Stomach (tissue), 9 donors: ENCODE data around the gene FKBP14. TPM values are rescaled to one million over a fixed set of nuclear protein-coding genes. Genes with fewer than 3 reads are reported as not detected.
"Not testable (repeated sequence)": the region's sequence is repeated elsewhere in the genome, so short reads cannot be mapped to it uniquely, and the experiment has no call there.

Experiments
- DNase-seq, 2 donors: peaks; one replicate each; pipeline versions ENCODE4 v3.0.0 to v3.0.0-alpha.2; 2013 to 2019
- H3K27ac ChIP-seq, 5 donors: fragments of 200-600 bp in 4 of 5; sonication (generic) in 4 of 5; one replicate each; pipeline ENCODE4 v1.5.1; 2013 to 2019; ENCODE audit warnings: mild to moderate bottlenecking in 1 of 5, moderate library complexity in 1 of 5
- H3K27me3 ChIP-seq, 3 donors: fragments of 200-600 bp; sonication (generic); one replicate each; pipeline ENCODE4 v1.5.1; 2017 to 2019; ENCODE audit warnings: mixed run types in 1 of 3
- H3K36me3 ChIP-seq, 4 donors: fragments of 200-600 bp; sonication (generic); 1 replicate in 3 of 4; 2 replicates in 1 of 4; pipeline ENCODE4 v1.5.1; 2016 to 2019
- H3K4me1 ChIP-seq, 4 donors: fragments of 200-600 bp; sonication (generic); one replicate each; pipeline ENCODE4 v1.5.1; 2016 to 2019
- H3K4me3 ChIP-seq, 4 donors: fragments of 200-600 bp; sonication (generic) in 3 of 4; one replicate each; pipeline ENCODE4 v1.5.1; 2016 to 2019; ENCODE audit warnings: mild to moderate bottlenecking in 1 of 4
- H3K9me3 ChIP-seq, 4 donors: fragments of 200-600 bp; sonication (generic); one replicate each; pipeline ENCODE4 v1.5.1; 2016 to 2019
- CTCF ChIP-seq, 7 experiments: fragments of 450-650 bp in 4 of 7; fragments of 200-600 bp in 3 of 7; sonication (generic) in 3 of 7; IDR thresholded peaks; one replicate each; pipeline ENCODE4 v1.5.1; 2016 to 2019; ENCODE audit warnings: antibody characterized with exemption in 7 of 7, control low read depth in 2 of 7, mild to moderate bottlenecking in 1 of 7
- EP300 ChIP-seq: sonication (generic); formaldehyde crosslinking; IDR thresholded peaks from one replicate; pipeline ENCODE4 v1.6.1; 2017; ENCODE audit warnings: antibody characterized with exemption
- POLR2A ChIP-seq, 4 donors: fragments of 450-650 bp; IDR thresholded peaks; one replicate each; pipeline ENCODE4 v1.6.1; 2016; ENCODE audit warnings: antibody characterized with exemption in 4 of 4, control low read depth in 2 of 4, mild to moderate bottlenecking in 1 of 4, moderate library complexity in 1 of 4
- POLR2AphosphoS5 ChIP-seq, 3 donors: sonication (generic); formaldehyde crosslinking; IDR thresholded peaks; one replicate each; pipeline ENCODE4 v1.6.1; 2016; ENCODE audit warnings: antibody characterized with exemption in 3 of 3
- WGBS, 5 donors: extraction: QIAGEN DNeasy Blood & Tissue Kit in 3 of 5; methylation state at CpG; one replicate each; pipeline versions ENCODE4 v1.1.5 to v1.1.7; 2013 to 2018; 5-methylcytosine and 5-hydroxymethylcytosine counted together
- intact Hi-C: fragments of 100-400 bp; cut with DNase I; formaldehyde crosslinking; loops from one replicate; pipeline ENCODE4 v1.15.1; 2023; ENCODE audit warnings: low total_unique reads
- polyA plus RNA-seq, 3 donors: library from polyadenylated mRNA; stranded (reverse); fragments of 200-250 nt; gene quantifications; one replicate each; pipeline ENCODE4 v1.2.3, GENCODE V29; 2013
- total RNA-seq, 5 donors: library from RNA; depleted of rRNA; stranded (reverse); fragments of >200 nt; gene quantifications; one replicate each; pipeline versions ENCODE4 v1.1.0 to v1.2.3, GENCODE V29; 2014 to 2016
- donor health status: healthy with polysubstance abuse.
- donor health status: Bipolar disorder and iron deficiency.
- donor health status: healthy.

FKBP14 gene
- total and polyA plus RNA-seq, 8 donors, result 0.29 to 45.2 (median 5.9) TPM

GRCh38 chr7:29965030-29965429, 61.5 kb downstream of the FKBP14 start:
- intact Hi-C loops, result no loop called here
- H3K27me3 ChIP-seq, result no peaks in the 10 kb centered on the region
- H3K4me3 ChIP-seq, result no peak overlapping the region
- no peak for DNase-seq
- H3K9me3 ChIP-seq, result no peaks in the 10 kb centered on the region
- H3K36me3 ChIP-seq, result peaks cover 0 to 18% (median 11%) of the 10 kb centered on the region in 4 donors
- no peak for TF ChIP-seq POLR2AphosphoS5 (IDR thresholded peaks at IDR 0.05)
- no peak for TF ChIP-seq POLR2A (IDR thresholded peaks at IDR 0.05)
- TF ChIP-seq CTCF (IDR thresholded peaks at IDR 0.05), result no peak
- no peak for TF ChIP-seq EP300
- WGBS, 5 donors, result 71 to 77% (median 74%) methylated on average over 3 of the region's 3 CpGs
- no peak overlapping the region for H3K27ac ChIP-seq
- peaks cover 0 to 30% (median 10%) of the 10 kb centered on the region in 4 donors for H3K4me1 ChIP-seq

- H3K9me3 ChIP-seq, result no peaks in the 10 kb centered on the region
- no peaks in the 10 kb centered on the region for H3K27me3 ChIP-seq
- intact Hi-C loops, result no loop called here
- peaks cover 0 to 15% (median 7%) of the 10 kb centered on the region in 4 donors for H3K4me1 ChIP-seq
- TF ChIP-seq POLR2A (IDR thresholded peaks at IDR 0.05) (no peak), POLR2AphosphoS5 (IDR thresholded peaks at IDR 0.05) (no peak), EP300 (no peak), CTCF (IDR thresholded peaks at IDR 0.05) (no peak)
- no peak for DNase-seq
- no peak overlapping the region for H3K4me3 ChIP-seq
- no peak overlapping the region for H3K27ac ChIP-seq
- WGBS, 5 donors, result 96 to 100% (median 100%) methylated on average over 1 of the region's 1 CpG
- H3K36me3 ChIP-seq, result peaks cover 0 to 14% (median 5%) of the 10 kb centered on the region in 4 donors
Observed at GRCh38 chr7:29962035-29962434, 64.5 kb downstream of the FKBP14 start.

- H3K27ac ChIP-seq, H3K9me3 ChIP-seq, DNase-seq, intact Hi-C loops, H3K27me3 ChIP-seq, H3K4me3 ChIP-seq: not testable (repeated sequence)
- Histone ChIP-seq H3K4me1 (peaks cover 0 to 18% (median 7%) of the 10 kb centered on the region in 4 donors), H3K36me3 (peaks cover 0 to 14% (median 5%) of the 10 kb centered on the region in 4 donors)
- 91 to 99% (median 95%) methylated on average over 6 to 16 of the region's 19 CpGs for WGBS, 5 donors
Observed at GRCh38 chr7:29961611-29962010, 64.9 kb downstream of the FKBP14 start.

Other genes with a start within 250 kb of the FKBP14 start
- gene WIPF3, start 220.2 kb downstream of the FKBP14 start, total RNA-seq, result 10 to 100 TPM in 1 of 5 donors, 1 to 10 TPM in 3, not detected in 1; 1.2 to 11.2 (median 1.6) TPM
- gene WIPF3, start 220.2 kb downstream of the FKBP14 start, polyA plus RNA-seq, result 1 to 10 TPM; 4.0 to 5.9 (median 5.0) TPM
- 10 to 100 TPM in 4 of 5 donors, under 1 TPM in 1; 0.87 to 57.2 (median 37.1) TPM for gene SCRN1, start 36.9 kb downstream of the FKBP14 start, total RNA-seq
- gene SCRN1, start 36.9 kb downstream of the FKBP14 start, polyA plus RNA-seq, result 10 to 100 TPM; 11.7 to 16.8 (median 14.5) TPM
- 10 to 100 TPM in 2 of 5 donors, 1 to 10 TPM in 3; 4.9 to 18.5 (median 8.5) TPM for gene PLEKHA8, start 1.7 kb upstream of the FKBP14 start, total RNA-seq
- gene PLEKHA8, start 1.7 kb upstream of the FKBP14 start, polyA plus RNA-seq, result 1 to 10 TPM; 2.2 to 3.0 (median 2.9) TPM
- 10 to 100 TPM in 4 of 5 donors, 1 to 10 TPM in 1; 7.8 to 84.8 (median 38.7) TPM for gene MTURN, start 108.3 kb upstream of the FKBP14 start, total RNA-seq
- 10 to 100 TPM; 19.5 to 52.7 (median 28.6) TPM for gene MTURN, start 108.3 kb upstream of the FKBP14 start, polyA plus RNA-seq